Mesothelial cell of epicardium (in vitro differentiated cells): ENCODE measurements around the gene NAV2. TPM values are rescaled to one million over a fixed set of nuclear protein-coding genes. Genes with fewer than 3 reads are reported as not detected.

ENCODE experiments used
- DNase-seq, 2 experiments: peaks; one replicate each; pipeline ENCODE4 v3.0.0; 2021; ENCODE audit warnings: low spot score in 2 of 2; ENCODE audit not compliant: unreplicated experiment in 2 of 2
- H3K27ac Mint-ChIP-seq: 2 replicates; pipeline ENCODE4 v1.8.0; 2021; ENCODE audit warnings: mixed read lengths
- H3K27me3 Mint-ChIP-seq: 2 replicates; pipeline ENCODE4 v1.8.0; 2021; ENCODE audit warnings: low read depth, mixed read lengths
- H3K36me3 Mint-ChIP-seq: 2 replicates; pipeline ENCODE4 v1.8.0; 2021; ENCODE audit warnings: mixed read lengths
- H3K4me1 Mint-ChIP-seq: 2 replicates; pipeline ENCODE4 v1.8.0; 2021; ENCODE audit warnings: mixed read lengths
- H3K4me3 Mint-ChIP-seq: 2 replicates; pipeline ENCODE4 v1.8.0; 2021; ENCODE audit warnings: mild to moderate bottlenecking, moderate library complexity, mixed read lengths
- H3K9me3 Mint-ChIP-seq: 2 replicates; pipeline ENCODE4 v1.8.0; 2021; ENCODE audit warnings: mixed read lengths
- CTCF ChIP-seq: fragments of 200-600 bp; sonication (generic); IDR thresholded peaks from one replicate; pipeline ENCODE4 v1.5.0; 2021; ENCODE audit warnings: antibody characterized with exemption; ENCODE audit not compliant: unreplicated experiment
- total RNA-seq: library from RNA; stranded (reverse); gene quantifications from 3 replicates; pipeline ENCODE4 v1.2.1, GENCODE V29; 2021

The NAV2 gene
- total RNA-seq, 1 donor from 2014 or later = 69.8 TPM

GRCh38 chr11:19910931-19911330, 198.3 kb downstream of the NAV2 start:
- DNase-seq = no peak
- H3K9me3 Mint-ChIP-seq = no peaks in the 10 kb centered on the region
- no peak overlapping the region for H3K27ac Mint-ChIP-seq
- TF ChIP-seq CTCF = no peak
- H3K4me3 Mint-ChIP-seq = no peak overlapping the region
- no peaks in the 10 kb centered on the region for H3K27me3 Mint-ChIP-seq
- no peaks in the 10 kb centered on the region for H3K36me3 Mint-ChIP-seq
- H3K4me1 Mint-ChIP-seq = peaks cover 26% of the 10 kb centered on the region

- Mint-ChIP-seq H3K9me3 (no peaks in the 10 kb centered on the region), H3K4me1 (peaks cover 29% of the 10 kb centered on the region), H3K27ac (peak overlapping the region; percentile 51), H3K4me3 (no peak overlapping the region), H3K27me3 (no peaks in the 10 kb centered on the region), H3K36me3 (no peaks in the 10 kb centered on the region)
- TF ChIP-seq CTCF = no peak
- DNase-seq = no peak
Measured at GRCh38 chr11:19912115-19912957, 199.7 kb downstream of the NAV2 start.

GRCh38 chr11:19912958-19913892, 200.6 kb downstream of the NAV2 start:
- Mint-ChIP-seq H3K27me3 (no peaks in the 10 kb centered on the region), H3K4me3 (no peak overlapping the region), H3K4me1 (peaks cover 33% of the 10 kb centered on the region), H3K9me3 (no peaks in the 10 kb centered on the region), H3K36me3 (no peaks in the 10 kb centered on the region), H3K27ac (peak overlapping the region; percentile 51)
- no peak for TF ChIP-seq CTCF
- DNase-seq = no peak

GRCh38 chr11:19913893-19914249, 201.2 kb downstream of the NAV2 start:
- H3K4me1 Mint-ChIP-seq = peaks cover 36% of the 10 kb centered on the region
- no peak overlapping the region for H3K27ac Mint-ChIP-seq
- no peak overlapping the region for H3K4me3 Mint-ChIP-seq
- H3K27me3 Mint-ChIP-seq = no peaks in the 10 kb centered on the region
- H3K36me3 Mint-ChIP-seq = no peaks in the 10 kb centered on the region
- no peak for TF ChIP-seq CTCF
- no peak for DNase-seq
- no peaks in the 10 kb centered on the region for H3K9me3 Mint-ChIP-seq

GRCh38 chr11:19915808-19916207, 203.2 kb downstream of the NAV2 start:
- Mint-ChIP-seq H3K4me3 (no peak overlapping the region), H3K9me3 (no peaks in the 10 kb centered on the region), H3K27me3 (no peaks in the 10 kb centered on the region), H3K27ac (no peak overlapping the region), H3K36me3 (no peaks in the 10 kb centered on the region), H3K4me1 (peaks cover 42% of the 10 kb centered on the region)
- no peak for DNase-seq
- TF ChIP-seq CTCF = no peak
